ENCODE results near the gene PDRG1. TPM values are rescaled to one million over a fixed set of nuclear protein-coding genes. Genes with fewer than 3 reads are reported as not detected.
"Not testable (repeated sequence)": the region's sequence is repeated elsewhere in the genome, so short reads cannot be mapped to it uniquely, and the experiment has no call there.

PDRG1 gene
- polyA plus RNA-seq, 2 of the 4 experiments (the other 2 are of a cell fraction): 20.7 to 25.2 TPM

GRCh38 chr20:31918466-31919105 is 33.3 kb downstream of the PDRG1 start (continued):
- no peak for TF ChIP-seq REST (IDR thresholded peaks at IDR 0.05)
- no peak for TF ChIP-seq CTCF (IDR thresholded peaks at IDR 0.05)
- no peak for TF ChIP-seq ELK1 (IDR thresholded peaks at IDR 0.05; ENCODE audit: low read depth, low read length)
- TF ChIP-seq SREBF2 (IDR thresholded peaks at IDR 0.05): no peak
- TF ChIP-seq PBX3 (IDR thresholded peaks at IDR 0.05): no peak
- TF ChIP-seq JUN (IDR thresholded peaks at IDR 0.05): no peak
- no peak for TF ChIP-seq HES2 (IDR thresholded peaks at IDR 0.05)

DNA sequence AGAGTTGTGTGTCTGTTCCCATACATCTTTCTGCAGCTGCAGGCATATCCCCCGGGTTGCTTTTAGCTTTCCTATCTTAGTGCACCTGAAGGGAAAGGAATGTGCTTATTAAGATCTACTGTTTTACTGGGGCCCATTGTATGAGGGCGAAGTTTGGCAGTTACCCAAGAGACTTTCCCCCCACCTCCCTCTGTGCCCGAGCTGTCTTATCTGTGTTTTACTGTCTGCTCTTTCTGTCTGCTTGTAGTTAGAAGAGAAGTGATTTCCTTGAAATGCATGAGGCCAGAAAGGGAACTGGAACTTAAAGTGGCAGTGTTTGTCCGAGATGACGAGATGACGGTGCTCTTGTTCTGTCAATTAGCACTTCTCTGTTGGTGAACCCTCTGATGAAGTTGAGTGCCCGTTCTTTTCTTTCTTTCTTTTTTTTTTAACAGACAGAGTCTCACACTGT is 33.9 kb downstream of the PDRG1 start:
- H3K27ac ChIP-seq; H3K4me1 ChIP-seq; H3K4me3 ChIP-seq; ATAC-seq; H3K4me2 ChIP-seq; FAIRE-seq; H3K9me3 ChIP-seq; DNase-seq (ENCODE audit: low read depth in 1 of 2, low spot score in 1 of 2); POLR2A ChIA-PET: not testable (repeated sequence)
- WGBS (ENCODE audit: missing lambda C conversion rate): 63% methylated on average over 7 of the region's 7 CpGs
- CTCF ChIA-PET: interaction anchor here (0.6 to 1.4 kb wide), 3 partner anchors 34 to 114 kb away, joined by 3 to 5 read pairs (median 3); partner anchors contain the start of gene PDRG1

- no peak for DNase-seq (ENCODE audit: low read depth in 1 of 2, low spot score in 1 of 2)
- no peaks in the 10 kb centered on the region for H3K4me1 ChIP-seq
- no peak for ATAC-seq
- CTCF ChIA-PET: interaction anchor here (0.8 kb wide), 1 partner anchor 151 kb away, joined by 3 read pairs; no protein-coding TSS in a partner anchor
- no peak overlapping the region for H3K27ac ChIP-seq
- H3K4me2 ChIP-seq: no peak overlapping the region
- no peak overlapping the region for H3K4me3 ChIP-seq
- TF ChIP-seq REST (IDR thresholded peaks at IDR 0.05) (no peak), EP300 (IDR thresholded peaks at IDR 0.05) (no peak), HOXB5 (CRISPR knock-in tag; IDR thresholded peaks at IDR 0.05) (no peak), ESRRA (IDR thresholded peaks at IDR 0.05; ENCODE audit: borderline replicate concordance, low read length) (no peak), HES2 (IDR thresholded peaks at IDR 0.05) (no peak), POLR2A (IDR thresholded peaks at IDR 0.05; ENCODE audit: low read length) (no peak), JUNB (IDR thresholded peaks at IDR 0.05) (no peak), EHMT2 (IDR thresholded peaks at IDR 0.05; ENCODE audit: low read depth) (no peak), NR3C1 (IDR thresholded peaks at IDR 0.05) (no peak), TP53 (CRISPR knock-in tag; IDR thresholded peaks at IDR 0.05) (no peak)
- TF ChIP-seq, protein P1, sequence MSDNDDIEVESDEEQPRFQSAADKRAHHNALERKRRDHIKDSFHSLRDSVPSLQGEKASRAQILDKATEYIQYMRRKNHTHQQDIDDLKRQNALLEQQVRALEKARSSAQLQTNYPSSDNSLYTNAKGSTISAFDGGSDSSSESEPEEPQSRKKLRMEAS (IDR thresholded peaks at IDR 0.05): no peak
- TF ChIP-seq, protein P2, sequence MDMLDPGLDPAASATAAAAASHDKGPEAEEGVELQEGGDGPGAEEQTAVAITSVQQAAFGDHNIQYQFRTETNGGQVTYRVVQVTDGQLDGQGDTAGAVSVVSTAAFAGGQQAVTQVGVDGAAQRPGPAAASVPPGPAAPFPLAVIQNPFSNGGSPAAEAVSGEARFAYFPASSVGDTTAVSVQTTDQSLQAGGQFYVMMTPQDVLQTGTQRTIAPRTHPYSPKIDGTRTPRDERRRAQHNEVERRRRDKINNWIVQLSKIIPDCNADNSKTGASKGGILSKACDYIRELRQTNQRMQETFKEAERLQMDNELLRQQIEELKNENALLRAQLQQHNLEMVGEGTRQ (IDR thresholded peaks at IDR 0.05): no peak
- POLR2A ChIA-PET: no interaction called here
- no peak for FAIRE-seq
- WGBS (ENCODE audit: missing lambda C conversion rate): 63% methylated on average over 4 of the region's 4 CpGs
- H3K9me3 ChIP-seq: no peaks in the 10 kb centered on the region
Observed at GRCh38 chr20:31916708-31917107, 35.1 kb downstream of the PDRG1 start.
